CD4-positive, alpha-beta T cell treated with Interleukin-15 for 4 hours (primary cell): ENCODE results near the gene WTIP.
"Not testable (repeated sequence)": the region's sequence is repeated elsewhere in the genome, so short reads cannot be mapped to it uniquely, and the experiment has no call there.

Experiments used
- DNase-seq: peaks from one replicate; pipeline ENCODE4 v3.0.0-alpha.2; 2020; ENCODE audit warnings: low spot score

WTIP gene

GRCh38 chr19:34504273-34504808, 22.8 kb downstream of the WTIP start:
- no peak for DNase-seq

DNA sequence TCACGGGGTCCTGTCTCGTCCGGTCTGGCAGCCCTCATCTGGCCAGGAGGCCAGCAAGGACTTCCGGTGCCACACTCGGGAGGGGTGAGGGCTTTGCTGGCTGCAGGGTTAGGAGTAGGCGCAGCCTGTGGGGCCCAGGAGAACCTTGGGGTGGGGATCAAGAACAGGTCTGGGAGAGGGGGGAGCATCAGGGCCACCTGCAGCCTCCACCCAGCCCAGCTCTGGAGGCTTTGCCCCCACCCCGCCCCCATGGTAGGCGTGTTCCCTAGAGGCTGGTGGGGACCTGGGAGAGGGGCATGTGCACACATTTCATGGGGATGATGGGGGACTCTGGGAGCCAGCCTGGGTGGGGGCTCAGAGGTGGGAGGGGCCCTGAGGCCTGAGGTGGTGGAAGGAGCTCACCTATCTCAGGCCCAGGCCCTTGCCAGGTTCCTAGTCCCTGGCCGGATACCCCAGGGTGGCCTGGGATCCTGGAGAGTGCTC, 23.3 kb downstream of the WTIP start:
- no peak for DNase-seq

- DNase-seq = no peak
Measured at GRCh38 chr19:34505321-34506025, 23.9 kb downstream of the WTIP start.

DNA sequence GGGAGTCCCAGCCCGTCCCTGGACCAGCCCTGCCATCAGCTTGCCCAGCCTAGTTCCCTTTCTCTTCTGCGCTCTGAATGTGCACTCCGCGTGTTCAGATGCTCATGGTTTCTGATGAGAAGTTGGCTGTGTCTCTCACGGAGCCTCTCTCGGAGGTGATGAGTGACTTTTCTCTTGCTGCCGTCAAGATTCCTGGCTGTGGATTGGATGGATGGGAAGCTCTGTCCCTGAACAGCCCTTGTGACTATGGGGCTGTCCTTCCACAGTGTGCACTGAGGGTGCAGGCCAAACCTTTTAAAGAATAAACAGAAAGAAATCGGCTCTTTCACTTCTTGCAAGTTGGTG, 24.4 kb downstream of the WTIP start:
- no peak for DNase-seq

DNA sequence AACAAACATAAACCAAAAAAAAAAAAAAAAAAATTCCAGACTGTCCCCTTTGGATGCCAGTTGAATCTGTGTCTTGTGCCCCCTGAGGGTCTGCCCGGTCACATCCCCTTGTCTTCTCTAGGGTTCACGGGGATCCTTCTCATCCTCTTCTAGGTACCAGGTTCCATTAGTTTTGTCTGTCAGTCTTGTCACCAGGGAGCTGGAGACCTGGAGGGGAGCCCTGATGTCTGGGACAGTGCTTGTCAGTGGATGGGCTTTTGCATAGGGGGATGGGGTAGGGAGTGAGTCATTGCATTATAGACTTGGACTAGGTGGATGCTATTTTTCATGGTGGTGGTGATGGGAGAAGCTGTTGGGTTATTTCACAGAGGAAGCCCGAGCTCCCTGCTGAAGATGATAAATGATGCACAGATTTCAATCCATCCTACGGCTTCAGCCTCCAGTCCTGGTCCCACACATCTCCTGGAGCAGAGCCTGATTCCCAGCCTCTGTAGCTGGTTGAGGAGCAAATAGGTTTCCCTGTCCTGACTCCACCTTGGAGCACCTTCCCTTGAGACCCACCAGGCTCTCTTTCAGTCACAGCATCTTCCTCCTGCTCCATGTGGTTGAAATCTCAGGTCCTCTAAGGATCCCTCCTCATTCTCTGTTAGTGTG, 26.0 kb downstream of the WTIP start:
- no peak for DNase-seq

DNA sequence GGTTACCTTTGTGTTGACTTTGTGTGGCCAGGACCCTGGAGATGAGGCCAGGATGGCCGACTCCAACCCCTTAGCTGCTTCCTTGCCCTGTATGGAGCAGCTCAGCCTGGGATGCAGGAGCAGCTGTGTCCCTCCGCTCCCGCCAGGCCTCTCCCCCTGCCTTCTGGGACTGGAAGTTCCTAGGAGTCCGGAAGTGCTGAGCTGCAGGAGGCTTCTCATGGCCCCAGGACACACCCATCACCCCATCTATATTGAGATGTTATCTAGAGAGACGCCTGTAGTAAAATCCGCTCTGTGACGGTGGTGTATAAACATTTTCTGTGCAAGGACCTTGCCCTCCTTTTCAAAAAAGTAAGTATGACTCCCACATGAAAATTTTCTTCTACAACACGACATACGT, 27.0 kb downstream of the WTIP start:
- no peak for DNase-seq

- not testable (repeated sequence) for DNase-seq
Measured at GRCh38 chr19:34510904-34511303, 29.3 kb downstream of the WTIP start.

DNA sequence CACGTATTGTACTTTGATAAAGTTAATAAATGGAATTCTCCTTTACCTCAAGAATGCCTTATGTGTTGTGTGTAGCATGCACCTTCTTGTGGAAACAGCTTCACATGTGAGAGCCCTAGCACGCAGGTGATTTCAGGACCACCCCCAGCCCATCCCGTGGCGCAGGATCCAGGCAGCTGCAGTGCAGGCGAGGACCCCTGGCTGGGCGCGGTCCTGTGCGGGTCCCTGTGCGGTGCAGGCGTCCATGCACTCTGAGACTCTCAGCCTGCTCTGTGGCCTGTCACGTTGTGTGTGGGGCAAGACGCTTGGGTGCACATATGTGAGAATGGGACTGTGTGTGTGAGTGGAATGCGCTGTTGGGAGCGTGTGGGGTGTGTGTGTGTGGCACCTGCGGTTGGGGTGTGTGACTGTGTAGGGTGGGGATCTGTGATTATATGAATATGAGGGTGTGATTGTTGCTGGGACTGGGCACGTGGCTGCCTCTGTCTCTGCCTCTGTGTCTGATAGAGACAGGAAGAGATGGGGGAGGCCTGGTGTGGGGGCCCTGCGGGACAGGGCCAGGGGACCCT, 30.8 kb downstream of the WTIP start:
- no peak for DNase-seq

- DNase-seq = no peak
Measured at GRCh38 chr19:34513767-34514166, 32.2 kb downstream of the WTIP start.

DNA sequence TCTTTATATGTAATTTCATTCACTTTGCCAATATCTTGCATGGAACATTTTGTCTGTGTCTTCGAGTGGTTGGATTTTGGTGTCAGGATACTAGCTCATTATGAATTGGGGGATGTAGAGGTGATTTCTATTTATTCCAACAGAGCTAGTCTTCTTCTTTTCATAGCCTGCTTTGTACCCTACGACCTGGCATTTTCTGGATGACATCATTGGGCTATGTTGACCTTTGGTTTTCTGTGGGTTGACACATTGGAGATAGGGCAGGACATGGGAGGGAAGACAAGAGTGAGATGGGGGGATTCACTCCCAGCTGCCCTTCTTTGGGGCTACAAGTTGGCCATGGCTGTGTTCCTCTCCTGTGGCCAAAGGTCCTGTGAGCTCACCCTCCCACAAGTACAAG, 38.0 kb downstream of the WTIP start:
- no peak for DNase-seq

DNA sequence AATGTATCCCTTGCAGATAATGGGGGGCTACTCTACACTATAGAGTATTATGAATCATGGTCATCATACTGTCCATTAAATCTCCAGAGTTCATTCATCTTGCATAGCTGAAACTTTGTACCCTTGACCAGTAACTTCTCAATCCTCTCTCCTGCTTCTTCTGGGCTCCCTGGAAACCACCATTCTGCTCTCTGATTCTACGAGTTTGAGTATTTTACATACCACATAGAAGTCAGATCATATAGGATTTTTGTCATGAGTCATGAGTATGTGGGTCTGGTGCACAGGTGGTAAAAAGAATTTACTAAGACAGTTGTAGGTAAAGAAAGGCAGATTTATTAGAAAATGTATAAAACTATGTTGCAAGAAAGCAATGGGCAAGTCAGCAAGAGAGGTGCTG, 41.9 kb downstream of the WTIP start:
- DNase-seq = no peak

DNA sequence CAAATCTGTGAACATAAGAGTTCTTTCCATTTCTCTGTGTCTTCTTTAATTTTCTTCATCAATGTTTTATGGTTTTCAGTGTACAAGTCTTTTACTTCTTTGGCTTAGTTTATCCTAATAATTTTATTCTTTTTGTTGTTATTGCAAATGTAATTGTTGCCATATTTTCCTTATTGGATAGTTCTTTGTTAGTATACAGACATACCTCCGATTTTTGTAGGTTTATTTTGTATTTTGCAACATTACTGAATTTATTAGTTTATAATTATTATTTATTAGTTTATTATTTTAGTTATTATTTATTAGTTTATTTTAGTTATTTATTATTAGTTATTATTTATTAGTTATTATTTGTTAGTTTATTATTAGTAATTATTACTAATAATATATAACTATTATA, 43.4 kb downstream of the WTIP start:
- no peak for DNase-seq

GRCh38 chr19:34534206-34534605, 52.6 kb downstream of the WTIP start:
- no peak for DNase-seq

DNA sequence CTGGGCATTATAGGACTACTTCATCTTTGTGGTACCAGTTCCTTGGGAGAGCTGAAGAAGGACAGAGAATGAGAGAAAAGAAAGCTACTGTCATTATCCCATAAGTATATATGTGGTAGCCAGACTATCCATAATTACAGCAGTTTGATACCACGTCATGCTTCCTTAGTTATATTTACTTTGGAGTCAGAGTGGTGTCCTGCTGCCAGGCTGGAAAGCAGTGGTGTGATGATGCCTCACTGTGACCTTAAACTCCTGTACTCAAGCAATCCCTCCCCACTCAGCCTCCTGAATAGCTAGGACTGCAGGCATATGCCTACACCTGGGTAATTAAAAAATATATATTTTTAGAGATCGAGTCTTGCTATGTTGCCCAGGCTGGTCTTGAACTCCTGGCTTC, 57.8 kb downstream of the WTIP start:
- no peak for DNase-seq

GRCh38 chr19:34540811-34541557, 59.4 kb downstream of the WTIP start:
- DNase-seq = no peak

- DNase-seq = no peak
Measured at GRCh38 chr19:34549833-34550232, 68.3 kb downstream of the WTIP start.

DNA sequence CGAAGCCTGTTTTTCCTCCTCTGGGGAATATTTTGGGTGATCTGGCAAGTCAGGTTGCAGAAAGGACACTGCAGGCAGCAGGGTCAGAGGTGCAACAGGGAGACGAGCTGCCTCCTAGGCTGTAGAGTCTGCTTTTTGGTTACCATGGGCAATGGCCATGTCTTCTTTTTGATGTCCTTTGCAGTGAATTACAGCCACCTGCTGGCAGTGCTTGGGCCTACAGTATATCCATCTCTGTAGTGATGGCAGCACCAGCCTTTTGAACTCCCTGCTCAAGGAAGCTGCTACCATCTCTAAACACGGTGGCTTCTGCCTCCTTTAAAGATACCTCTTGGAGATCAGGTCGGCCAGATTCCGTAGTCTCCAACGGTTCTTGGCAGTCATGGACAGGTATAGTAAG, 73.9 kb downstream of the WTIP start:
- no peak for DNase-seq

DNA sequence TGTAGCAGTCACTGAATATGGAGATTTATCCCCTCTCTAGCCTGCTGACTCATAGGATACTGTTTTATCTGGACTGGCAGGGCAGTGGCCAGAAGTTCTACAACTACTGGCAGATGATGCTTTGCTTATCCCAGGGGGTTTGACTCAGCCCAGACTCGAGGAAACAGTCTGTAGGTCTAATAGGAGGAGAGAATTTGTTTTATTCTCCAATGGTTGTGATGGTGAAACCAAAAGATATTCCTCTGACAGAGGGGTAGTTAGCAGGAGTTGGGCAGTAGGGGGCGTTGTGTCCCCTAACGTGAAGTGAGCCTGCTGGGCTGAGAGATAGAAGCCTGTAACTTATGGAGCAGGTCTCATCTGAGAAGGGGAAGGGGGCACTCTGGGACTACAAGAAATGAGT, 74.9 kb downstream of the WTIP start:
- DNase-seq = no peak

DNA sequence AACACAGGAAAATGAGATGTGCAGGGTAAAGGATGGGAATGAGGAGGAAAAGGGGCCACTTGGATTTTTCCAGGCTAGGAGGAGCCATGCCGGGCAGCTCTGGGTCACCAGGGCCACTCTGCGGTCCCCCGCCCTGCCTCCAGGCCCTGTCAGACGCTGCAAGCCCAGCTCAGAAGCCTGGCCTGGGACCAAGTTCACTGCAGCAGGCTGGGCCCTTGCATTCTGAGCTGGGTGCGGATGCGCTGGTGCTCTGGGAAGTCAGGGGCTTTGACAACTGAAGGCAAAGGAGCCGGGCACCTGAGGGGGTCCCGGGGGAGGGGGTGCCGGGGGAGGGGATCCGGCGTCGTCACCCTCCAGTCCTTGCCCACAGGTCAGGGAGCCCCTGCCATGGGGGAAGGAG, 77.5 kb downstream of the WTIP start:
- DNase-seq = no peak

DNA sequence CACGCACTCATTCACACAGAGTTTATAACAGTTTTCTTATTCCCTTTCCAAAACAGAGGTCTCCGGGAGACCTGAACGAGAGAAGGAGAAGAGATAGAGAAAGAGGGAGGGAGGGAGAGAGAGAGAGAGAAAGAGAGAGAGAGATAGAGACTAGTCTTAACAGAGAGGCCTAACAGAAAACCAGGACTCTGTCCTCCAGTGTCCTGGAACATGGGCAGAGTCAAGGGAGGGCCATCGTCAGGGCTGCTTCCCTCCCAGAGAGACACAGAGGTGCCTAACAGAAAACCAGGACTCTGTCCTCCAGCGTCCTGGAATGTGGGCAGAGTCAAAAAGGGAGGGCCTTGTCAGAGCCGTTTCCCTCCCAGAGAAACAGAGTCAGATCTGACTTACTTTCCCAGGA, 78.7 kb downstream of the WTIP start:
- DNase-seq = no peak
